Thymus (tissue), 11 donors: ENCODE data around the gene CLEC16A. TPM values are rescaled to one million over a fixed set of nuclear protein-coding genes. Genes with fewer than 3 reads are reported as not detected.
A peak's percentile ranks its signal among the peaks of the same experiment; 100 is the strongest.
"Not testable (repeated sequence)": the region's sequence is repeated elsewhere in the genome, so short reads cannot be mapped to it uniquely, and the experiment has no call there.

Experiments used
- DNase-seq, 9 donors: peaks; one replicate each; pipeline ENCODE4 v3.0.0-alpha.2; 2013; ENCODE audit warnings: low spot score in 9 of 9, low read depth in 6 of 9, missing footprints in 1 of 9
- H3K27ac ChIP-seq, 2 donors: one replicate each; pipeline ENCODE4 v1.5.1; 2013; ENCODE audit warnings: control low read depth in 1 of 2, low read depth in 1 of 2, low read length in 1 of 2, mild to moderate bottlenecking in 1 of 2, moderate library complexity in 1 of 2
- H3K27me3 ChIP-seq, 2 donors: one replicate each; pipeline ENCODE4 v1.5.1; 2013; ENCODE audit warnings: low read length in 1 of 2; ENCODE audit not compliant: control insufficient read depth in 2 of 2, insufficient read depth in 1 of 2
- H3K36me3 ChIP-seq, 2 donors: one replicate each; pipeline ENCODE4 v1.5.1; 2013; ENCODE audit warnings: low read length in 1 of 2, mild to moderate bottlenecking in 1 of 2, moderate library complexity in 1 of 2; ENCODE audit not compliant: control insufficient read depth in 2 of 2, insufficient read depth in 2 of 2
- H3K4me1 ChIP-seq, 2 donors: one replicate each; pipeline ENCODE4 v1.5.1; 2013; ENCODE audit warnings: low read length in 2 of 2; ENCODE audit not compliant: control insufficient read depth in 2 of 2, insufficient read depth in 2 of 2
- H3K4me3 ChIP-seq, 2 donors: one replicate each; pipeline ENCODE4 v1.5.1; 2013; ENCODE audit warnings: low read length in 2 of 2, control low read depth in 1 of 2, mild to moderate bottlenecking in 1 of 2
- H3K9me3 ChIP-seq, 2 donors: one replicate each; pipeline ENCODE4 v1.5.1; 2013; ENCODE audit warnings: low read length in 1 of 2, mild to moderate bottlenecking in 1 of 2; ENCODE audit not compliant: control insufficient read depth in 2 of 2, insufficient read depth in 1 of 2
- WGBS: extraction: QIAGEN DNeasy Blood & Tissue Kit; methylation state at CpG from one replicate; pipeline ENCODE4 v1.1.7; 2013; 5-methylcytosine and 5-hydroxymethylcytosine counted together
- polyA plus RNA-seq: library from polyadenylated mRNA; stranded (reverse); fragments of 200-250 nt; gene quantifications from one replicate; pipeline ENCODE4 v1.2.3, GENCODE V29; 2013
- total RNA-seq: library from RNA; stranded (reverse); fragments of 120-200 nt; gene quantifications from one replicate; pipeline ENCODE4 v1.2.4, GENCODE V29; 2013
- donor health status: healthy.

Gene CLEC16A
- total and polyA plus RNA-seq, 2 donors, result 18.8 to 19.9 TPM

DNA sequence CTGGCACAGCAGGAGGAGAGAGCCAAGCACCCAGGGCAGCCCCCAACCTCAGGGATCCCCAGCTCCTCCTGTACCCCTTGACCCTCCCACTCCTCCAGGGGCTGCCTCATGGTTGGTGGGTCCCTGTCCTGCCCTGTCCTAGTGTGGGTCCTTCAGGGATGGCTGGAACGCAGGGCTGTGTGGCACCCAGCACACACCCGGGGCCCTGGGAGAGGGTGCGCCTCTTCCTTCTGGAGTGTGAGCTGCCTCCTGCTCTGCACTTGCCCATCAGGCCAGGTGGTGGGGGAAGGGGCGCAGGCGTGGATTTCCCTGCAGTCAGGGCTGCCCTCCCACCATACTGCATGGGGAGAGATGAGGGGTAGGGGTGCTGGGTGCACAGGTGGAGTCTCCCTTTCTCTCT, 269.0 kb downstream of the CLEC16A start:
- DNase-seq, result no peak
- H3K36me3 ChIP-seq, result no peaks in the 10 kb centered on the region
- peaks cover 3 to 24% of the 10 kb centered on the region in 2 donors for H3K9me3 ChIP-seq
- no peaks in the 10 kb centered on the region for H3K27me3 ChIP-seq
- peaks cover 0 to 26% of the 10 kb centered on the region in 2 donors for H3K4me1 ChIP-seq
- 98% methylated on average over 5 of the region's 5 CpGs for WGBS
- peak overlapping the region in 1 of 2 donors; percentile 5 for H3K27ac ChIP-seq
- H3K4me3 ChIP-seq, result no peak overlapping the region

DNA sequence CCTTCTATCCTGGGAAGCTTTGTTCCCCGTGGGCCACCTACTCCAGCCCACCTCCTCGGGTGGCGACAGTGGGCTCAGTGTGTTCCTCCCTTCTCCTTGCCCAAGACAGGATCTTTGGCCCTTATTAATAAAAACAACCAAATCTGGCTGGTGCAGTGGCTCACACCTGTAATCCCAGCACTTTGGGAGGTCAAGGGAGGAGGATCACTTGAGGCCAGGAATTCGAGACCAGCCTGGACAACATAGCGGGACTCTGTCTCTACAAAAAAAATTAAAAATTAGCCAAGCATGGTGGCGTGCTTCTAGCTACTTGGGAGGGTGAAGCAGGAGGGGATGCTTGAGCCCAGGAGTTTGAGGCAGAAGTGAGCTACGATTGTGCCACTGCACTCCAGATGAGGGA, 269.4 kb downstream of the CLEC16A start:
- 99% methylated on average over 7 of the region's 7 CpGs for WGBS
- Histone ChIP-seq H3K27ac (peak overlapping the region in 1 of 2 donors; percentile 5), H3K36me3 (no peaks in the 10 kb centered on the region), H3K4me3 (no peak overlapping the region), H3K9me3 (peaks cover 3 to 23% of the 10 kb centered on the region in 2 donors), H3K4me1 (peaks cover 0 to 25% of the 10 kb centered on the region in 2 donors), H3K27me3 (no peaks in the 10 kb centered on the region)
- no peak for DNase-seq

DNA sequence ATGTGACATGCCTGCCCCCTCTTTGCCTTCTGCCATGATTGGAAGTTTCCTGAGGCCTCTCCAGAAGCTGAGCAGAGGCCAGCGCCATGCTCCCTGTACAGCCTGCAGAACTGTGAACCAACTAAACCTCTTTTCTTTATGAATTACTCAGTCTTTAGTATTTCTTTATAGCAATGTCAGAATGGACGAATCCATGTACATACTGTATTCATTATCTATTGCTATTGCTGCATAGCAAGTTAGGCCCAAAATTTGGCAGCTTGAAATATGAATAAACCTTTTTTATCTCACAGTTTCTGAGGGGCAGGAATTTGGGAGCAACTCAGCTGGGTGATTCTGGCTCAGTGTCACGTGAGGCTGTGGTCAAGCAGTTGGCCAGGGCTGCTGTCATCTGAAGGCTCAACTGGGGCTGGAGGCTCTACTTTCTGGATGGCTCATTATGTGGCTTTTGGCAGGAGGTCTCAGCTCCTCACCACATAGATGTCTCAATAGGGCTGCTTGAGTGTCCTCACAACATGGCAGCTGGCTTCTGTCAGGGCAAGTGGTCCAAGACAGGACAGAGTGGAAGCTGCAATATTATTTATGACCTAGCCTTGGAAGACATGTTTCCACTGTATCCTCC, 271.7 kb downstream of the CLEC16A start:
- no peak overlapping the region for H3K4me3 ChIP-seq

DNA sequence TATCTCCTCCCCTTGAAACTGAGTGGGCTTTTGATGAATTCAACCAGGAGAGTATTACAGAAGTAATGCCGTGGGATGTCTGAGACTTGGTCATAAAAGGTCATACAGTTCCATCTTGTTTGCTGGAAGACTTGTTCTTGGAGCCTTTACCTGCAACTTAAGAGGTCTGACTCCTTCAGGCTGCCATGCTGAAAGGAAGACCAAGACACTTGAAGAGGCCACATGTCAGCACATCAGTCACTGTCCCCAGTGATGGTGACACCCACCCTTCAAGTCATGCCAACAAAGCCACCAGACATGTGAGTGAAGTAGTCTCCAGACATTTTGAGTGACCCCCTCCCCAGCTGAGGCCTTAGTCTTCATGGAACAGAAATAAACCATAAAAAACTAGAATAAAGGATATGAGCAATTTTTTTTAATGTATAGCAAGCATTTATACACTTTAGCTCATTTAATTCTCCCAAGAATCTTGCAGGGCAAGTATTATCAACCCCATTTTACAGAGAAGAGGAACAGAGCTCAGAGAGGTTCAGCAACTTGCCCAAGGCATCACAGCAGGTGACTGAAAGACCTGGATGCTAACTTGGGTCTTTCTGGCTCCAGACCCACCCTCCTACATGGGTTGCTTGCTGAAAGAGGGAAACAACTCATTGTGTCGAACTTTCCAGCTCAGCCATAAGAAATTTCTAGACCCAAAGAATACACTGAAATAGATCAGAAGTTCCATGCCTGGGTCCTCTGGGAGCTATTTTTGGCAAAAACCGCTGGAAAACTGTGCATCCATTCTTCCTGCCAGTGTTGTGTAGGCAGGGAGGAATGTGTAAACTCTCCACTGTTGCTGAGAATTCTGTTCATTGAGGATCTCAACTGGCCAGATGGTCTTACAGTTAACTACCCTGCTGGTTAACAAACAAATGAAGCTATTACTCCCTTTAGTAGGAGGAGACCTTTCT, 273.6 kb downstream of the CLEC16A start:
- 95% methylated on average over 3 of the region's 3 CpGs for WGBS

More for the DNA sequence above, 271.7 kb downstream of the CLEC16A start:
- no peaks in the 10 kb centered on the region for H3K27me3 ChIP-seq
- H3K36me3 ChIP-seq, result no peaks in the 10 kb centered on the region
- no peak overlapping the region for H3K27ac ChIP-seq
- H3K9me3 ChIP-seq, result peaks cover 4 to 23% of the 10 kb centered on the region in 2 donors
- DNase-seq, result no peak
- 98% methylated on average over 3 of the region's 3 CpGs for WGBS
- peaks cover 0 to 30% of the 10 kb centered on the region in 2 donors for H3K4me1 ChIP-seq

DNA sequence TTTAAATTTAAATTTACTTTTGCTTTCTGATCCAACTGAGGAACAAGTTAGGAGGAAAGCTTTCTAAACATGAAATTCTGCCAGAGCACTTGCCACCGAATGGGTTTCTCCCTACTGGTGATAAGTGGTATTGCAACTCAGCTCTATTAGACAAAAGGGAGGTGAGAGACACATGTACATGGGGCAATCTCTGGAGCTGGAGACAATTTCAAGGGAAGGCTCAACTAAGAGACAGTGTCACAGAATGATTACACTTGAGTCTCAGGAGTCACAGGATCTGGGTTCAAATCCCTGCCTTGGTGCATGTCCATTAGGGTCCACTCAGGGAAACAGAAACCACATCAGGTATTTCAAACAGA, 274.2 kb downstream of the CLEC16A start:
- Histone ChIP-seq H3K4me1 (peaks cover 0 to 22% of the 10 kb centered on the region in 2 donors), H3K27me3 (no peaks in the 10 kb centered on the region), H3K27ac (no peak overlapping the region), H3K4me3 (no peak overlapping the region), H3K9me3 (peaks cover 4 to 23% of the 10 kb centered on the region in 2 donors), H3K36me3 (no peaks in the 10 kb centered on the region)
- 91% methylated on average over 1 of the region's 1 CpG for WGBS
- no peak for DNase-seq

More for the DNA sequence above, 273.6 kb downstream of the CLEC16A start:
- Histone ChIP-seq H3K36me3 (no peaks in the 10 kb centered on the region), H3K9me3 (peaks cover 4 to 23% of the 10 kb centered on the region in 2 donors), H3K4me1 (peaks cover 0 to 24% of the 10 kb centered on the region in 2 donors), H3K27ac (no peak overlapping the region), H3K4me3 (no peak overlapping the region), H3K27me3 (no peaks in the 10 kb centered on the region)
- DNase-seq, result no peak

DNA sequence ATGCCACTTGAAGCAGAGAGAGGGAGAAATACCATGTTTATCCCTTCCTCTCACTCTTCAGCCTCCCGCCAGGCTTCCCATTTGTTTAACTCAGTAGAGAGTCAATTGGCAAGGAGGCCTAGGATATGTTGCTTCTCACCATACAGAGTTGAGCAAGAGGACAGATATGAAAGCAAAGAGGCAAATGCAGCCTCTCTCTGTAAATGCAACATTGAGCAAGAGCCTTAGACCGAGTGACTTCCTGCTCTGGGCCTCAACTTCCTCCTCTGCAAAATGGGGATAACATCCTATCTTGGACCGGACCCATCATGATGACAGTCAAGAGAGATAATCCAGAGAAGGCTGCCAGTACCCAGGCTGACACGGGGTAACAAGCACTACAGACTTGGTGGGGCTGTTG, 274.8 kb downstream of the CLEC16A start:
- Histone ChIP-seq H3K9me3 (peaks cover 4 to 23% of the 10 kb centered on the region in 2 donors), H3K4me1 (peaks cover 4 to 25% of the 10 kb centered on the region in 2 donors), H3K27ac (no peak overlapping the region), H3K4me3 (no peak overlapping the region), H3K27me3 (no peaks in the 10 kb centered on the region), H3K36me3 (no peaks in the 10 kb centered on the region)
- no peak for DNase-seq
- WGBS, result 93% methylated on average over 4 of the region's 4 CpGs

DNA sequence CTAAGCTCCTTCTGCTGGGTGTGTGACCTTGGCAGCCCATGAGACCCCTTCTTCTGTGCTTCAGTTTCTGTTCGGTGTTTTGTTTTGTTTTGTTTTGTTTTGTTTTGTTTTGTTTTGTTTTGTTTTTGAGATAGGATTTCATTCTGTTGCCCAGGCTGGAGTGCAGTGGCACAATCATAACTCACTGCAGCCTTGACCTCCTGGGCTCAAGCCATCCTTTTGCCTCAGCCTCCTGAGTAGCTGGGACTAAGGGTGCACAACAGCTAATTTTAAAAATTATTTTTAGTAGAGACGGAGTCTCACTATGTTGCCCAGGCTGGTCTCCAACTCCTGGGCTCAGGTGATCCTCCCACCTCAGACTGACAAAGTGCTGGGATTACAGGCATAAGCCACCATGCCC, 276.1 kb downstream of the CLEC16A start:
- H3K4me3 ChIP-seq, DNase-seq, H3K36me3 ChIP-seq, H3K27me3 ChIP-seq, H3K27ac ChIP-seq: not testable (repeated sequence)
- H3K9me3 ChIP-seq, result peaks cover 4 to 22% of the 10 kb centered on the region in 2 donors
- H3K4me1 ChIP-seq, result peaks cover 15 to 38% of the 10 kb centered on the region in 2 donors
- WGBS, result 85% methylated on average over 2 of the region's 2 CpGs

DNA sequence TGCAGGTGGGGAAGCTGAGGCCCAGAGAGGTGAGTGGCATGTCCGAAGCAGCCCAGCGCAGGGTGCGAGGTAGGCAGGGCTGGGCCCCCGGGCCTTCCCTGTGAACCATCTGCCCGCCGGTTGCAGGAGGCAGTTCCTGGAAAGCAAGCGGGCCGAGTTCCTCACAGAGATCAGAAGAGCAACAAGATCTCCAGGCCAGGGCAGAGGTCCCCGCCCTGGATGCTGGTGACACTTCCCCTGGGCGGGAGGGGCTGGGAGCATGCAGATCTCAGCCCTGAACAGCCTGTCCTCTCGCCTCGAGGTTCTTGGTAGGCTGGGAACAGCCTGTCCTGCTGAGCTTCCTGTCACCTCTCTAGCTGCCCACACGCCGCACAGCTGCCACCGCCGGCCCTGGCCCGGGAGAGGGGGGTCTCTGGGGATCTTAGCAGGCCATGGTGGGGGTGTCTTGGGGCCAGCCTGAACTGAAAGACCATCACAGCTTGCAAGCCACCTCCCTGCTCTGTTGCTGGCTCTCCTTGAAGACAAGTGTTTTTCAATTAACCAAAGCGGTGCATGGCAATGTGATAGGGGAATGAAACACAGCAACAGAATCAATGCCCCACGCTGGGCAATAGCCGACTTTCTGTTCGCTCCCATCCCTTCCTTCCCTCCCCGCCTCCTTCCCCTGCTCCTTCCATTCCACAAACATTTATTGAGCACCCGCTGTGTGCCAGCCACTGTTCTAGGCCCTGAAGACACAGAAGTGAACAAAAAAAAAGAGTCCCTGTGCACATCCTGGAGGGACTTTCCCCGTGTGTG, 279.9 kb downstream of the CLEC16A start:
- Histone ChIP-seq H3K9me3 (peaks cover 0 to 4% of the 10 kb centered on the region in 2 donors), H3K27me3 (no peaks in the 10 kb centered on the region), H3K27ac (peak overlapping the region; percentile 95 to 97), H3K4me3 (peak overlapping the region in 1 of 2 donors; percentile 10), H3K36me3 (no peaks in the 10 kb centered on the region), H3K4me1 (peaks cover 21 to 55% of the 10 kb centered on the region in 2 donors)
- WGBS, result 31% methylated on average over 24 of the region's 24 CpGs
- peak in 4 of 9 donors; percentile 57 to 73 (median 60) for DNase-seq
